ENCODE data around the gene NCKAP5. TPM values are rescaled to one million over a fixed set of nuclear protein-coding genes. Genes with fewer than 3 reads are reported as not detected.

NCKAP5 gene
- total and polyA plus RNA-seq, 10 donors = 0.39 to 6.0 (median 3.3) TPM

DNA sequence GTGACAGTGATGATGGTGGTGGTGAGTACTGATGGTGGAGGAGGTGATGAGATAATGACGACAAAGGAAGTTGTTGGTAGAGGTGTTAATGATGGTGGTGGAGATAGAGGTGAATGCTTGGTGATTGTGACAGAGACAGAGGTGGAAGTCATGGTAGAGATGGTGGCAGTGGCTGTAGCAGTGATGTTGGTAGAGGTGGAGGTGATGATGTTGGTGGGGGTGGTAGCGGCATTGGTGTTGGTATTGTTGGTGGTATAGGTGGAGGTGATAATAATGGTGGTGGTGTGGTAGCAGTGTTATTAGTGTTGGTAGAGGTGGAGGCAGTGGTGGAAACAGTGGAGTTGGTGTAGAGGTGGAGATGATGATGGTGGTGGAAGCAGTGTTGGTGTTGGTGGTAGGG, 934.6 kb downstream of the NCKAP5 start:
- TF ChIP-seq POLR2A (IDR thresholded peaks at IDR 0.05) (no peak), POLR2AphosphoS5 (IDR thresholded peaks at IDR 0.05) (no peak), CTCF (IDR thresholded peaks at IDR 0.05 in 8 of 11, conservative IDR thresholded peaks at IDR 0.05 in 3 of 11) (no peak)
- no peaks in the 10 kb centered on the region for H3K36me3 ChIP-seq
- no peak for DNase-seq
- H3K4me3 ChIP-seq = no peak overlapping the region
- H3K27ac ChIP-seq = no peak overlapping the region
- H3K9me3 ChIP-seq = no peaks in the 10 kb centered on the region
- peaks cover 0 to 5% (median 0%) of the 10 kb centered on the region in 7 donors for H3K27me3 ChIP-seq (replicated peaks in 1 of 7)
- 81 to 94% (median 92%) methylated on average over 2 of the region's 2 CpGs for WGBS, 5 donors
- no peaks in the 10 kb centered on the region for H3K4me1 ChIP-seq
- intact Hi-C loops (cut with DNase I; ENCODE audit: low total_unique reads) = no loop called here

DNA sequence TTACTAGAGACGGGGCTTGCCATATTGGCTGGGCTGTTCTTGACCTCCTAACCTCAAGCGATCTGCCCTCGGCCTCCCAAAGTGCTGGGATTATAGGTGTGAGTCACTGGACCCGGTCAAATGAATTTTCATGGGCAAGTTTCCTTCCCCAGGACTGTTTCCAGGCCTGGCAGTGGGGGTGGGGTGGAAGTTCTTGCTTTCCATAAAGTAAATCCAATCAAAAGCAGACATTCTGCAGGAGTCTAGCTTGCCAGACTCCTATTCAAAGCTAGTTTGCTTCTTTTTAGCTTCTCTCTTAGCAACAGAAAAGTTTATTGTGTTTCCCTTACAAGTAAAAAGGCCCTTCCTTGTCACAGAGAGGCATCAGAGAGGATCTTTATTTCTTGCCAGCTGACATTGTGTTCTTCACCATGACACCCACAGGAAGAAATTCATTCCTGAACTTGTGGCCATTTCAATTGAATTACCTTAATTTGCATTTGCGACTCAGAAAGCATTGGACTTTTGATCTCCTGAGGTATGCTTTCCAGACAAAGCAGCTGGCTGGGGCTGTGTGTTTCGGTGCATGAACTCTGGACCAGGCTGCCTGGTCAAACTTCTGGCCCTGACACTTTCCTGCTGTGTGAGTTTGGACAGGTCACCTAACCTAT, 936.1 kb downstream of the NCKAP5 start:
- Histone ChIP-seq H3K27me3 (replicated peaks in 1 of 7) (peaks cover 0 to 5% (median 0%) of the 10 kb centered on the region in 7 donors), H3K36me3 (no peaks in the 10 kb centered on the region), H3K4me3 (no peak overlapping the region), H3K4me1 (no peaks in the 10 kb centered on the region), H3K9me3 (no peaks in the 10 kb centered on the region), H3K27ac (no peak overlapping the region)
- DNase-seq = no peak
- TF ChIP-seq POLR2A (IDR thresholded peaks at IDR 0.05) (no peak), CTCF (IDR thresholded peaks at IDR 0.05 in 8 of 11, conservative IDR thresholded peaks at IDR 0.05 in 3 of 11) (no peak), POLR2AphosphoS5 (IDR thresholded peaks at IDR 0.05) (no peak)
- 66 to 78% (median 76%) methylated on average over 6 of the region's 6 CpGs for WGBS, 5 donors
- intact Hi-C loops (cut with DNase I; ENCODE audit: low total_unique reads) = no loop called here

DNA sequence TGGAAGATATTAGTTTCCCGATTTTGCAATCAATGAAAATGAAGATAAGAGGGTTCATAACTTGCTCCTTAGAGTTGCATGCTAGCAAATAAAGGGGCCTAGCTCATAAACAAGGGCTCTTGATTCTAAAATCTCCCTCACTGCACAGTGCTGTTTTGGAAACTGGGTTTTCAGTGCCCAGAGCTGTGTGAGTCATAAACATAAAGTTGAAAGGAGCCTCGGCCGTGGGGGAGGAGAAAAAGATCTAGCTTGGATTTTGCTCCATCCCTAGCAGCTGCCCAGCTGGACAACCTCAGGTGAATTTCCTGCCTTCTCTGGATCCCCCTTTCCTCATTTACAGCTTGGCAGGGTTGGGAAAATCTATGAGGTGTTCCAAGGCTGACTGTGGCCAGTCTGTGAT, 940.7 kb downstream of the NCKAP5 start:
- 80 to 92% (median 85%) methylated on average over 3 of the region's 3 CpGs for WGBS, 5 donors
- Histone ChIP-seq H3K27me3 (replicated peaks in 1 of 7) (peaks cover 0 to 5% (median 0%) of the 10 kb centered on the region in 7 donors), H3K4me3 (no peak overlapping the region), H3K36me3 (no peaks in the 10 kb centered on the region), H3K9me3 (no peaks in the 10 kb centered on the region), H3K27ac (no peak overlapping the region), H3K4me1 (no peaks in the 10 kb centered on the region)
- no peak for TF ChIP-seq POLR2A (IDR thresholded peaks at IDR 0.05)
- no peak for TF ChIP-seq POLR2AphosphoS5 (IDR thresholded peaks at IDR 0.05)
- TF ChIP-seq CTCF (IDR thresholded peaks at IDR 0.05 in 8 of 11, conservative IDR thresholded peaks at IDR 0.05 in 3 of 11) = no peak
- no peak for DNase-seq
- intact Hi-C loops (cut with DNase I; ENCODE audit: low total_unique reads) = no loop called here

DNA sequence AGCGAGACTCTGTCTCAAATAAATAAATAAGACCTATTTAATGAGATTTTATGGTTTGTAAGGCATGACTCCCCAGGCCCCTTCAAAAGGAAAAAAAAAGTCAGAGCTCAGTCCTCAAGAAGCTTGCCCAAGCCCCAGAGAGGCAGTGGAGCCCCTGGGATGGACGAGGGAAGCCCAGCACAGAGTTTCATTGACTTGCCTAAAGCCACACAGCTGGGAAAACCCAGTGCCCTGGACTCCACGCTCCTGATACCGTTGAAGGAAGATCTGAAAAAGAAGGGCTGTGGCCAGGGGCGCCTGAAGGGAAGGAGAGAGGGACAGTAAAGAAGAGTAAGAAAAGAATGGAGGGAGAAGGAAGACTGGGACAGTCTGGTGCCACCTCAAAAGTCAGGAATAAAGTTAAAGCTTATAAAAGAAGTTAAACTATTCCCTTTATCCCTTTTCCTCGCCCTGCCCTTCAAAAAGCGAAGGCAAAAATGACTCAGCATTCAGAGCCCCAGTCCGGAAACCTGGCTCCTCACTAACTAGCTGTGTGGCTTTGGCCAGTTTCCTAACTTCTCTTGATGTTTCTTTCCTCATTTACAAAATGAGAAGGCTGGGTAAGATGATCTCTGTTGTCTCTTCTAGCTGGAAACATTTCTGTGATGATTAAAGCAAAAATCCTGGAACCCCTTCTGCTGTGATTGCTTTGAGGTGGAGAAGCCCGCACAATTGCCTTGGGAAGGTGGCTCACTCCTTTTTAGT, 945.0 kb downstream of the NCKAP5 start:
- no peaks in the 10 kb centered on the region for H3K4me1 ChIP-seq
- no peak overlapping the region for H3K4me3 ChIP-seq
- H3K9me3 ChIP-seq = no peaks in the 10 kb centered on the region
- intact Hi-C loops (cut with DNase I; ENCODE audit: low total_unique reads) = no loop called here
- no peak overlapping the region for H3K27ac ChIP-seq
- TF ChIP-seq CTCF (IDR thresholded peaks at IDR 0.05 in 8 of 11, conservative IDR thresholded peaks at IDR 0.05 in 3 of 11) (no peak), POLR2A (IDR thresholded peaks at IDR 0.05) (no peak), POLR2AphosphoS5 (IDR thresholded peaks at IDR 0.05) (no peak)
- H3K27me3 ChIP-seq (replicated peaks in 1 of 7) = no peaks in the 10 kb centered on the region
- no peak for DNase-seq
- H3K36me3 ChIP-seq = no peaks in the 10 kb centered on the region
- 58 to 76% (median 64%) methylated on average over 9 of the region's 9 CpGs for WGBS, 5 donors

Measured in spleen (tissue), 11 donors.